Measurements from ENCODE around the gene NF2. TPM values are rescaled to one million over a fixed set of nuclear protein-coding genes. Genes with fewer than 3 reads are reported as not detected.
A peak's percentile ranks its signal among the peaks of the same experiment; 100 is the strongest.

The NF2 gene
- total RNA-seq, 1 donor from 2014 or later: 43.9 TPM

DNA sequence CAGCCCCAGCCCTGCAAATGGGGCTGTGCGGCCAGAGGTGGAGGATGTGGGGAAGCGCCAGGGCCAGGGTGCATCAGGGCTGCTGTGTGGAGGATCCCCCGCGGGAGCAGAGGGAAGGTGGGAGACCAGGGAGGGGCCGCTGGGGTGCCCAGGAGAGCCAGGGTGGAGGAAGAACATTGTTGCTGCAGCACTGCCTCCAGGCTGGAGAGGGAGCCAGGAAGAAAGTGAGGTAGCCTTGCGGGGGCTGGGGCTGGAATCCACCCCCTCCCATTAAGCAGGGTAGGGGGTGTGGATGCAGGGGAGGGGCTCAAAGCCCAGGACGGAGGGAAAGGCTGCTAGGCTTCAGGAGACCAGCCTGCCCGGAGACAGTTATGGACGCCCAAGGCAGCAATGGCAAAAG is 131.4 kb downstream of the NF2 start:
- no peak overlapping the region for H3K4me3 ChIP-seq
- ATAC-seq: no peak
- peaks cover 9% of the 10 kb centered on the region for H3K36me3 ChIP-seq
- H3K27ac ChIP-seq: no peak overlapping the region
- DNase-seq: no peak
- intact Hi-C loops (cut with DNase I): no loop called here
- no peaks in the 10 kb centered on the region for H3K4me1 ChIP-seq
- TF ChIP-seq, protein P1, sequence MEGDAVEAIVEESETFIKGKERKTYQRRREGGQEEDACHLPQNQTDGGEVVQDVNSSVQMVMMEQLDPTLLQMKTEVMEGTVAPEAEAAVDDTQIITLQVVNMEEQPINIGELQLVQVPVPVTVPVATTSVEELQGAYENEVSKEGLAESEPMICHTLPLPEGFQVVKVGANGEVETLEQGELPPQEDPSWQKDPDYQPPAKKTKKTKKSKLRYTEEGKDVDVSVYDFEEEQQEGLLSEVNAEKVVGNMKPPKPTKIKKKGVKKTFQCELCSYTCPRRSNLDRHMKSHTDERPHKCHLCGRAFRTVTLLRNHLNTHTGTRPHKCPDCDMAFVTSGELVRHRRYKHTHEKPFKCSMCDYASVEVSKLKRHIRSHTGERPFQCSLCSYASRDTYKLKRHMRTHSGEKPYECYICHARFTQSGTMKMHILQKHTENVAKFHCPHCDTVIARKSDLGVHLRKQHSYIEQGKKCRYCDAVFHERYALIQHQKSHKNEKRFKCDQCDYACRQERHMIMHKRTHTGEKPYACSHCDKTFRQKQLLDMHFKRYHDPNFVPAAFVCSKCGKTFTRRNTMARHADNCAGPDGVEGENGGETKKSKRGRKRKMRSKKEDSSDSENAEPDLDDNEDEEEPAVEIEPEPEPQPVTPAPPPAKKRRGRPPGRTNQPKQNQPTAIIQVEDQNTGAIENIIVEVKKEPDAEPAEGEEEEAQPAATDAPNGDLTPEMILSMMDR (IDR thresholded peaks at IDR 0.05): no peak
- no peaks in the 10 kb centered on the region for H3K9me3 ChIP-seq
- H3K27me3 ChIP-seq: no peaks in the 10 kb centered on the region

DNA sequence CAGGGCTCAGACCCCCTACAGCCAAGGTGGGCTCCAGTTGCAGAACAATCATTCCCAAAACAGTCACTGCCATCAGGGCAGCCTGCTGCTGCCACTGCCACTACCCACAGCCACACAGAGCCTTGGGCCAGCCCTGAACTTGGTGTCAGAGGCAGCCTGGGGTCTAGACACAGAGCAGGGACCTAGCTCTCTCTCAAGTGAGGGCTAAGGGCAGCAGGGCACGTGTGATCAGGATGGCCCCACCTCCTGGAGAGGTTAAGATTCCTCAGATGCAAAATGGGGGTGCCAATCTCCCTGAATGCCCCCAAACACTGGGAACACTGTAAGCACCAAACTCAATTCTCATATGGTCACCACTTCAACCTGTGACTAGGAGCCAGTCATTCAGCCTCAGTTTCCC is 132.0 kb downstream of the NF2 start:
- TF ChIP-seq, protein P1 (IDR thresholded peaks at IDR 0.05): no peak
- no peak for ATAC-seq
- no peak overlapping the region for H3K27ac ChIP-seq
- no peaks in the 10 kb centered on the region for H3K9me3 ChIP-seq
- intact Hi-C loops (cut with DNase I): no loop called here
- no peak overlapping the region for H3K4me3 ChIP-seq
- no peak for DNase-seq
- peaks cover 14% of the 10 kb centered on the region for H3K36me3 ChIP-seq
- H3K27me3 ChIP-seq: no peaks in the 10 kb centered on the region
- no peaks in the 10 kb centered on the region for H3K4me1 ChIP-seq

DNA sequence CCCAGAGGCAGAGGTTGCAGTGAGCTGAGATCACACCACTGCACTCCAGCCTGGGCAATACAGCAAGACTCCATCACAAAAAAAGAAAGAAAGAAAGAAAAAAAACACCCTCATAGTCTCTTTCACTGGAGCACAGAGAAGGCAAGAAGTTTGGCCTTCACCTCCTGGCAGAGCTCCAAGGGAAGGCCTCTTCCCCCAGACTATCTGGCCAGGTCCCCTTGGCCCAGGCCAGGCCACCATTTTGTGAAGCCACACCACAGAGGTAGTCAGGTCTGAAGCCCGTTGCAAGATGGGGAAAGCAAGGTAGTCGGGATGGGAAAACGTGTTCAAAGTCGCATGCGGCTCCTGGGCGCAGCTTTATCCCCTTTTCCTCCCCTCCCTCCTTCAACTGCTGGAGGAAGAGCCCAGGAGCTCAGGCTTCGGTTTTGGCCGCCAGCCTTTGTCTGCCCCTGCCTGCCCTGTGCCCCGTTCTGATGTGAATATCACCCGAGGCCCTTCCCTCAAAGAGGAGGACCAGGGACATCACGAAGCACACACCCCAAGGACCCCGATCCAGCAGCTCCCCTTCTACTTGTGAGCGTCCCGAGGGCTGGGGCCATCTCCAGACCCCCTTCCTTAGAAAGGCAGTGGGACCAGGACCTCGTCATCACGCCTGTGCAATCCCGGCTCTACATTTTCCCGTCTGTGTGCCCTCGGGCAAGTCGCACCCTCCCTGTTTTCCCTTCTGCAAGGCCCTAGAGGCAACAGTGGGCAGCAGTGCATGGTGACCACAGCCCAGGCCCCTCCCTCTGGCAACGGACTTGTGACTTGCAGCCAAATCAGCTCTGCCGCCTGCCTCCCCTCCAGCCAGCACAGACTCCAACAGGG is 134.1 kb downstream of the NF2 start:
- Histone ChIP-seq H3K36me3 (peaks cover 20% of the 10 kb centered on the region), H3K27me3 (no peaks in the 10 kb centered on the region), H3K27ac (no peak overlapping the region), H3K4me1 (no peaks in the 10 kb centered on the region), H3K4me3 (no peak overlapping the region), H3K9me3 (no peaks in the 10 kb centered on the region)
- TF ChIP-seq, protein P1 (IDR thresholded peaks at IDR 0.05): no peak
- ATAC-seq: no peak
- peak; percentile 61 for DNase-seq
- intact Hi-C loops (cut with DNase I): no loop called here

DNA sequence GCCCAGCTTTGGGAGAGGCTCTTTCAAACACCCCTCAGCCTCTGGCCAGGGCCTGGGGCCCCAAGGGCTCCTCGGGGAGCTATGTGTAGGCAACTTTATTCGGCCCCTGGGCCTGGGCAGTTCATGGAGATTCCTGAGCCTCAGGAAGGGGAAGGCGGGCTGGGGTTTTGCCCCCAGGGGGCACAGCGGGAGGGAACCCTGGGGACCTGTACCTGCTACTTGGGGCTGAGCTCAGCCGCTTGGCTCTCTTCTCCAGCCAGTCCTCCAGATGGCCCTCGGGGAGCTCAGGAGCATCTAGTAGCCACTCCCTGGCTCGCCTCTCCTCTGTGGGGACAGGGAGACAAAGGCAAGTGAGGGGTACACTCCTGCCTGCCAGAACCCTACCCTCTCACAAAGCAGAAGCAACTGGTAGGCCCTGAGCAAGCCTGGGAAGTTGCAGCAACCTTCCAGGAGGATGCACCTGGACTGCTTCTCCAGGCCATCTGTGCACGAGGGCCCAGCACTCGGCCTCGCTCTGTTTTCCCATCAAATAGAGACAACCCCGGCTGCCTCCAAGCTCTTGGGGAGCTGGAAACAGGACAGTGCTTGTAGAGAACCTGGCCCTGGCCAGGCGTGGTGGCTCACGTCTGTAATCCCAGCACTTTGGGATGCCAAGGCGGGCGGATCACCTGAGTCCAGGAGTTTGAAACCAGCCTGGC is 134.8 kb downstream of the NF2 start:
- Histone ChIP-seq H3K4me3 (no peak overlapping the region), H3K9me3 (no peaks in the 10 kb centered on the region), H3K36me3 (peaks cover 24% of the 10 kb centered on the region), H3K27me3 (no peaks in the 10 kb centered on the region), H3K27ac (no peak overlapping the region), H3K4me1 (no peaks in the 10 kb centered on the region)
- TF ChIP-seq, protein P1 (IDR thresholded peaks at IDR 0.05): no peak
- DNase-seq (no peak), ATAC-seq (no peak)
- intact Hi-C loops (cut with DNase I): no loop called here

DNA sequence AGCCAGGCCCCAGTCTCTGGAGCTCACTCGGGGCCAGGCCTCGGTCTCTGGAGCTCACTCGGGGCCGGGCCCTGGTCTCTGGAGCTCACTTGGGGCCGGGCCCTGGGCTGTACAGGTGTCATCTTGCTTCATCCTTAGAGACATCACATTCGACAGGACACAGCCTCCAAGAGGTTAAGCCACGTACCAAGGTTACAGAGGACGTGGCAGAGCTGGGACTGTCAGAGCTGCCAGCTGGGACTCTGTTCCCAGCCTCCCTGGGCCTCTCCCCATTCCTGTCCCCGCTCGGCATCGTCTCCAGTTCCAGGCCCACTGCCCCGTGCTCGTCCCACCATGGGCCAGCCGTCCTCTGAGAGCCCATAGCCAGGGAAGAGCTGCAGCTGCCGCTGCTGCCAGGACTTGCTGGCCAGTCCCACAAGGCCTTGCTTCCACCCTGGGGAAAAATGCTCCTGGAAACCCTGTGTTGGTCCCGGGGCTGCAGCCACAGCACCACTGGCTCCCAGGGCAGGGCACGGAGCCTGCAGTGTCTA is 136.0 kb downstream of the NF2 start:
- peaks cover 24% of the 10 kb centered on the region for H3K36me3 ChIP-seq
- no peak overlapping the region for H3K27ac ChIP-seq
- H3K27me3 ChIP-seq: no peaks in the 10 kb centered on the region
- ATAC-seq: no peak
- H3K9me3 ChIP-seq: no peaks in the 10 kb centered on the region
- TF ChIP-seq, protein P1 (IDR thresholded peaks at IDR 0.05): no peak
- intact Hi-C loops (cut with DNase I): no loop called here
- H3K4me3 ChIP-seq: no peak overlapping the region
- H3K4me1 ChIP-seq: no peaks in the 10 kb centered on the region
- DNase-seq: no peak
